GM21717 (cell line): Measurements from ENCODE around the gene FHIP1A.

Source experiments
- ATAC-seq: cut with Tn5 transposase; IDR thresholded peaks from one replicate; pipeline ENCODE4 v1.9.1; 2021; ENCODE audit warnings: mild to moderate bottlenecking, moderate library complexity; ENCODE audit not compliant: unreplicated experiment

Gene FHIP1A

DNA sequence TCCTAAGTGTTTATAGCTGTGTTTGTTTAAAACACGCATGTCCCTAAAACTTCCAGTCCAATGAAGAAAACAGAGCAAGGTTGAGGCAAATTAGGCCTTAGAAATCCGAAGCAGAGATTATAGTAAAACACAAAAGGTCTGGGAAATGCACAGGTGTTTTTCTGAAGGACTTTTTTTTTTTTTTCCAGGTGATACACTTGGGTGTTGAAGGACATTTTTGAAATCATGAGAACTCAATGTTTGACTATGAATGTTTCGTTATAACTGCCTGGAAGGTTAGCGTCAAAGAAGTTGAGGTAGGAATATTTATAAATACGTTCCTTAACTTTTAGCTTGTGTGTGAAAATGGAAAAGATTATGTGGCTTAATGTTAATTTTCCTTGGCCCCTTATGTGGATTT lies 45.5 kb downstream of the FHIP1A start:
- ATAC-seq = no peak

DNA sequence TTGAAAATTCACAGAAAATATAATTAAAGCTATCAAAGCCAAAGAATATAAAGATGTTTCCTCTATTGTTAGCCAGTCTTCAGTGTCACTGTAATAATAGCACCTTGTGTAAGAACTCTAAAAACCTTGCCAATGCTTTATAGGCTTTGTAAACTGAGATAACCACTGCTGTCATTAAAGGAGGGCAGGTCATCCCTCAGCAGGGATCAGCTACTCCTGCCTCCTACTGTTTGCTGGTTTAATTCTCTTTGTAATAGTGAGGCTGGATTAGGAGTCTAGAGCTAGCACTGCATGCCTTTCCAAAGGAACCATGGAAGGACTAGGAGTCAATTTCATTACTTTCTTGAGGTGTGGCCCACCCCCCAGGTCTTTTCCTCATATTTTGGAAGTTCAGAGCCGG lies 46.2 kb downstream of the FHIP1A start:
- ATAC-seq = no peak

DNA sequence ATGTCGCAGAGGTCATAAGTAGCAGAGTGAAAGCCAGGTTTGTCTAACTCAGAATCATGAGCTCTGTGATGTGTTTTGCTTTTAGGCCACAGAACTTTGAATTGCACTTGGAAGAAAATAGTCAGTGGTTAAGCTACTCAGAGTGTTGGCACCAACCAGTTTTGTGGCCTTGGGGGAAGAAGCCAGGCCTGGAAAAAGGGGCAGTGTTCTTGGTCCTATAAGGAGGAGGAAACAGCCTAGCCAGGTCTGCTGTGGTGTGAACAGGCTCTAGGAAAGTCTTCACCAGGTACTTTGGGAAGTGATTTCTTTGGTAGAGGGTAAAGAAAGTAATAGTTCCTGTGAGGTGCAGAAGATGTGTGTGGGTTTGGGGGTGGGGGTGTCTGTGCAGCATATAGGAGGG lies 49.2 kb downstream of the FHIP1A start:
- ATAC-seq = no peak
